Uterus (tissue), 2 donors: Measurements from ENCODE around the gene IPO11.

Experiments used
- POLR2A ChIP-seq, 2 donors: fragments of 450-650 bp; IDR thresholded peaks; one replicate each; pipeline ENCODE4 v1.6.1; 2016; ENCODE audit warnings: antibody characterized with exemption in 2 of 2, mild to moderate bottlenecking in 1 of 2, moderate library complexity in 1 of 2
- TF ChIP-seq, protein P1 (sequence below), 4 experiments: fragments of 200-600 bp in 2 of 4; fragments of 450-650 bp in 2 of 4; sonication (generic) in 2 of 4; IDR thresholded peaks; one replicate each; pipeline ENCODE4 v1.5.1; 2016 to 2019; ENCODE audit warnings: antibody characterized with exemption in 4 of 4, mild to moderate bottlenecking in 2 of 4, moderate library complexity in 1 of 4

DNA sequence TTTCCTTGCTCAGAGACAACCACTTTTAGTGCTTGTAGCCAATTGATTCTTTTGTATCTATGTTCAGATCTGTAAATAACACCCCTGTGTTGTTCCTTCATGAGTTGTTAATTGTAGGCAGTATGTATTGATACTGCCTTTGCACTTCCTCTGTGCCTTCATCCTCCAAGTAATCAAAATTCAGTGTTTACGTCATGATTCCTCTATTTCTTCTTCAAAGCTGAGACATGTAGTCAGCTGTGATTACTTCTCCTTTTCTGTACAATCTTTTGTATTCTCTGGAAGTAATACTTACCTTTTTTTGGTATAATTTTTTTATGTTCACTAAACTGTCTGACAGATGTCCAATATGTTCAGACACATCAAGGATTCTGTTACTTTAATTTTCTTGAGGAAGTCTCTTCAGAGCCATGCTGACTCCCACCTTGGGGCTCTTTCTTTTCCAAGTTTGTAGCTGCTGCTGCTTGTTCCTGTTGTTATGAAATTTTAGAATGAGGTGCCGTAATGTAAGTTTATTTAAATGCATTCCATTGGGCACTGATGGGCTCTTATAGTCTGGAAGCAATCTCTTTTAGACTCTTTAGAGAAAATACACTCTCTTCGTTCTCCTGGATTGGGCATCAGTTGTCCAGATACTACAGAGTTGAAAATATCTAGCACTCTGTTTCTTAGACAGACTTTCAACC is 135.5 kb downstream of the IPO11 start:
- TF ChIP-seq, protein P1, sequence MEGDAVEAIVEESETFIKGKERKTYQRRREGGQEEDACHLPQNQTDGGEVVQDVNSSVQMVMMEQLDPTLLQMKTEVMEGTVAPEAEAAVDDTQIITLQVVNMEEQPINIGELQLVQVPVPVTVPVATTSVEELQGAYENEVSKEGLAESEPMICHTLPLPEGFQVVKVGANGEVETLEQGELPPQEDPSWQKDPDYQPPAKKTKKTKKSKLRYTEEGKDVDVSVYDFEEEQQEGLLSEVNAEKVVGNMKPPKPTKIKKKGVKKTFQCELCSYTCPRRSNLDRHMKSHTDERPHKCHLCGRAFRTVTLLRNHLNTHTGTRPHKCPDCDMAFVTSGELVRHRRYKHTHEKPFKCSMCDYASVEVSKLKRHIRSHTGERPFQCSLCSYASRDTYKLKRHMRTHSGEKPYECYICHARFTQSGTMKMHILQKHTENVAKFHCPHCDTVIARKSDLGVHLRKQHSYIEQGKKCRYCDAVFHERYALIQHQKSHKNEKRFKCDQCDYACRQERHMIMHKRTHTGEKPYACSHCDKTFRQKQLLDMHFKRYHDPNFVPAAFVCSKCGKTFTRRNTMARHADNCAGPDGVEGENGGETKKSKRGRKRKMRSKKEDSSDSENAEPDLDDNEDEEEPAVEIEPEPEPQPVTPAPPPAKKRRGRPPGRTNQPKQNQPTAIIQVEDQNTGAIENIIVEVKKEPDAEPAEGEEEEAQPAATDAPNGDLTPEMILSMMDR (IDR thresholded peaks at IDR 0.05), result no peak
- no peak for TF ChIP-seq POLR2A (IDR thresholded peaks at IDR 0.05)
